ENCODE measurements around the gene ROBO3. TPM values are rescaled to one million over a fixed set of nuclear protein-coding genes. Genes with fewer than 3 reads are reported as not detected.

The ROBO3 gene
- total and polyA plus RNA-seq, 10 of the 15 experiments (the other 5 are each of a cell fraction or from before 2014, with no cell fraction given): 0.10 to 0.63 (median 0.31) TPM; not detected in 2

DNA sequence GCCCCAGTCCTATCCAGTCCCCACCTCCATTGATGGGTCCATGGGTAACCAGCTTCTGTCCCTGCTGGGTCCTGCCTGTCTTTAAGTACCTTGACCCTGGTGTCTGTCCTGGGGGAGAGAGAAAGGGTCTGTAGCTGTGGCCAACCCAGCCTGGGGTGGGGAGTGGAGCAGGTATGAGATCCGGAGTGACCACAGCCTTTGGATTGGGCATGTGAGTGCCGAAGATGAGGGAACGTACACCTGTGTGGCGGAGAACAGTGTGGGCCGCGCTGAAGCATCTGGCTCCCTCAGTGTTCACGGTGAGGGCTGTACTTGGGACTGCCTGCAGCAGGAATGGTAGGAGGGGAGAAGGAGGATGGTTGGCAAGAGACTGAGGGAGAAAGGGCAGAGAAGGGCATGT is 5.2 kb downstream of the ROBO3 start (continued):
- TF ChIP-seq, protein P1, sequence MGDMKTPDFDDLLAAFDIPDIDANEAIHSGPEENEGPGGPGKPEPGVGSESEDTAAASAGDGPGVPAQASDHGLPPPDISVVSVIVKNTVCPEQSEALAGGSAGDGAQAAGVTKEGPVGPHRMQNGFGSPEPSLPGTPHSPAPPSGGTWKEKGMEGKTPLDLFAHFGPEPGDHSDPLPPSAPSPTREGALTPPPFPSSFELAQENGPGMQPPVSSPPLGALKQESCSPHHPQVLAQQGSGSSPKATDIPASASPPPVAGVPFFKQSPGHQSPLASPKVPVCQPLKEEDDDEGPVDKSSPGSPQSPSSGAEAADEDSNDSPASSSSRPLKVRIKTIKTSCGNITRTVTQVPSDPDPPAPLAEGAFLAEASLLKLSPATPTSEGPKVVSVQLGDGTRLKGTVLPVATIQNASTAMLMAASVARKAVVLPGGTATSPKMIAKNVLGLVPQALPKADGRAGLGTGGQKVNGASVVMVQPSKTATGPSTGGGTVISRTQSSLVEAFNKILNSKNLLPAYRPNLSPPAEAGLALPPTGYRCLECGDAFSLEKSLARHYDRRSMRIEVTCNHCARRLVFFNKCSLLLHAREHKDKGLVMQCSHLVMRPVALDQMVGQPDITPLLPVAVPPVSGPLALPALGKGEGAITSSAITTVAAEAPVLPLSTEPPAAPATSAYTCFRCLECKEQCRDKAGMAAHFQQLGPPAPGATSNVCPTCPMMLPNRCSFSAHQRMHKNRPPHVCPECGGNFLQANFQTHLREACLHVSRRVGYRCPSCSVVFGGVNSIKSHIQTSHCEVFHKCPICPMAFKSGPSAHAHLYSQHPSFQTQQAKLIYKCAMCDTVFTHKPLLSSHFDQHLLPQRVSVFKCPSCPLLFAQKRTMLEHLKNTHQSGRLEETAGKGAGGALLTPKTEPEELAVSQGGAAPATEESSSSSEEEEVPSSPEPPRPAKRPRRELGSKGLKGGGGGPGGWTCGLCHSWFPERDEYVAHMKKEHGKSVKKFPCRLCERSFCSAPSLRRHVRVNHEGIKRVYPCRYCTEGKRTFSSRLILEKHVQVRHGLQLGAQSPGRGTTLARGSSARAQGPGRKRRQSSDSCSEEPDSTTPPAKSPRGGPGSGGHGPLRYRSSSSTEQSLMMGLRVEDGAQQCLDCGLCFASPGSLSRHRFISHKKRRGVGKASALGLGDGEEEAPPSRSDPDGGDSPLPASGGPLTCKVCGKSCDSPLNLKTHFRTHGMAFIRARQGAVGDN (IDR thresholded peaks at IDR 0.05): no peak
- TF ChIP-seq ZNF207 (IDR thresholded peaks at IDR 0.05; ENCODE audit: borderline replicate concordance): no peak

DNA sequence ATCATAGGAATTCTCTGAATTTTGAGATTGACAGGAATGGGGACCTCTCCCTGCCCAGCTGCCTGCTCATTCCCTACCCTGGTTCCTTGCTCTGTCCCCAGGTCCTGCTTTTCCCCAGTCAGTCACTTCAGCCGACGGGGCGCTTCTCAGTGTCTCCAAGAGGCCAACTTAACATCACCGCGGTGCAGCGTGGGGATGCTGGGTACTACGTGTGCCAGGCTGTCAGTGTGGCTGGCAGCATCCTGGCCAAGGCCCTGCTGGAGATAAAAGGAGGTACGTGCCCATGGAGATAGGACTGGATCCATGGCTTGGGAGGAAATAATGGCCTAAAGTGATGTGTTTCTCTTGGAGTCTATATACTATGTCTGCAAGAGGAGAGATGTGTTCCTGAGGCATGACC is 7.0 kb downstream of the ROBO3 start:
- CTCF ChIA-PET: interaction anchor here (1.2 kb wide), 1 partner anchor 10 kb away, joined by 3 read pairs; no protein-coding TSS in a partner anchor
- no TSS peak for BruUV-seq (replicated peaks)
- Histone ChIP-seq H3K4me3 (no peak overlapping the region), H3K79me2 (ENCODE audit: control insufficient read depth, insufficient read depth, low read length) (no peaks in the 10 kb centered on the region), H3K36me3 (ENCODE audit: control insufficient read depth in 2 of 2, insufficient read depth in 2 of 2, low read length in 1 of 2) (no peaks in the 10 kb centered on the region), H3K27me3 (replicated peaks in 1 of 2; ENCODE audit: control insufficient read depth in 2 of 2, insufficient read depth in 2 of 2, low read length in 1 of 2) (peaks cover 10 to 11% of the 10 kb centered on the region in 2 experiments), H4K20me1 (ENCODE audit: control insufficient read depth, insufficient read depth) (no peaks in the 10 kb centered on the region), H2AFZ (ENCODE audit: control insufficient read depth, low read depth, low read length) (no peak overlapping the region), H3K4me1 (ENCODE audit: control insufficient read depth, insufficient read depth, low read length) (no peaks in the 10 kb centered on the region), H3K9me3 (replicated peaks; ENCODE audit: control insufficient read depth, insufficient read depth, low read length) (no peaks in the 10 kb centered on the region), H3K4me2 (ENCODE audit: control insufficient read depth, insufficient read depth) (no peak overlapping the region), H3K27ac (ENCODE audit: control insufficient read depth, insufficient read depth) (no peak overlapping the region), H3K9ac (ENCODE audit: control insufficient read depth, insufficient read depth, low read length) (no peak overlapping the region)
- ATAC-seq: no peak
- SMC1A ChIA-PET (ENCODE audit: uncharacterized antibody, unreplicated experiment): no interaction called here
- in situ Hi-C loops (cut with MboI): no loop called here
- FAIRE-seq: no peak
- POLR2A ChIA-PET: no interaction called here
- intact Hi-C loops (cut with micrococcal nuclease; ENCODE audit: unreplicated experiment): no loop called here
- RAD21 ChIA-PET (ENCODE audit: unreplicated experiment): no interaction called here
- WGBS (ENCODE audit: insufficient coverage, insufficient replicate concordance, low lambda C conversion rate, missing lambda C conversion rate): 33% methylated on average over 8 of the region's 8 CpGs
- DNase-seq (ENCODE audit: low read depth, low spot score): no peak
- TF ChIP-seq, protein P2, sequence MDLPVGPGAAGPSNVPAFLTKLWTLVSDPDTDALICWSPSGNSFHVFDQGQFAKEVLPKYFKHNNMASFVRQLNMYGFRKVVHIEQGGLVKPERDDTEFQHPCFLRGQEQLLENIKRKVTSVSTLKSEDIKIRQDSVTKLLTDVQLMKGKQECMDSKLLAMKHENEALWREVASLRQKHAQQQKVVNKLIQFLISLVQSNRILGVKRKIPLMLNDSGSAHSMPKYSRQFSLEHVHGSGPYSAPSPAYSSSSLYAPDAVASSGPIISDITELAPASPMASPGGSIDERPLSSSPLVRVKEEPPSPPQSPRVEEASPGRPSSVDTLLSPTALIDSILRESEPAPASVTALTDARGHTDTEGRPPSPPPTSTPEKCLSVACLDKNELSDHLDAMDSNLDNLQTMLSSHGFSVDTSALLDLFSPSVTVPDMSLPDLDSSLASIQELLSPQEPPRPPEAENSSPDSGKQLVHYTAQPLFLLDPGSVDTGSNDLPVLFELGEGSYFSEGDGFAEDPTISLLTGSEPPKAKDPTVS (IDR thresholded peaks at IDR 0.05; ENCODE audit: low read depth, low read length): no peak
- TF ChIP-seq BHLHE40 (IDR thresholded peaks at IDR 0.05; ENCODE audit: borderline replicate concordance in 1 of 2, low read depth in 2 of 2, low read length in 1 of 2) (no peak), EED (IDR thresholded peaks at IDR 0.05; ENCODE audit: low read depth) (no peak), EP300 (IDR thresholded peaks at IDR 0.05; ENCODE audit: borderline replicate concordance in 1 of 2, control insufficient read depth in 1 of 2, low read depth in 2 of 2, low read length in 2 of 2) (no peak), SPI1 (IDR thresholded peaks at IDR 0.05; ENCODE audit: borderline replicate concordance, insufficient read depth, low read depth, low read length) (no peak), TCF7 (IDR thresholded peaks at IDR 0.05; ENCODE audit: borderline replicate concordance) (no peak), CREM (IDR thresholded peaks at IDR 0.05; ENCODE audit: low read depth) (no peak)
- TF ChIP-seq, protein P3, sequence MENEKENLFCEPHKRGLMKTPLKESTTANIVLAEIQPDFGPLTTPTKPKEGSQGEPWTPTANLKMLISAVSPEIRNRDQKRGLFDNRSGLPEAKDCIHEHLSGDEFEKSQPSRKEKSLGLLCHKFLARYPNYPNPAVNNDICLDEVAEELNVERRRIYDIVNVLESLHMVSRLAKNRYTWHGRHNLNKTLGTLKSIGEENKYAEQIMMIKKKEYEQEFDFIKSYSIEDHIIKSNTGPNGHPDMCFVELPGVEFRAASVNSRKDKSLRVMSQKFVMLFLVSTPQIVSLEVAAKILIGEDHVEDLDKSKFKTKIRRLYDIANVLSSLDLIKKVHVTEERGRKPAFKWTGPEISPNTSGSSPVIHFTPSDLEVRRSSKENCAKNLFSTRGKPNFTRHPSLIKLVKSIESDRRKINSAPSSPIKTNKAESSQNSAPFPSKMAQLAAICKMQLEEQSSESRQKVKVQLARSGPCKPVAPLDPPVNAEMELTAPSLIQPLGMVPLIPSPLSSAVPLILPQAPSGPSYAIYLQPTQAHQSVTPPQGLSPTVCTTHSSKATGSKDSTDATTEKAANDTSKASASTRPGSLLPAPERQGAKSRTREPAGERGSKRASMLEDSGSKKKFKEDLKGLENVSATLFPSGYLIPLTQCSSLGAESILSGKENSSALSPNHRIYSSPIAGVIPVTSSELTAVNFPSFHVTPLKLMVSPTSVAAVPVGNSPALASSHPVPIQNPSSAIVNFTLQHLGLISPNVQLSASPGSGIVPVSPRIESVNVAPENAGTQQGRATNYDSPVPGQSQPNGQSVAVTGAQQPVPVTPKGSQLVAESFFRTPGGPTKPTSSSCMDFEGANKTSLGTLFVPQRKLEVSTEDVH (IDR thresholded peaks at IDR 0.05; ENCODE audit: low read depth, partially characterized antibody): no peak
